OCI-LY1 (cell line): ENCODE data around the gene B9D1.

ENCODE experiments used
- H2AFZ ChIP-seq: fragments of 200-600 bp; sonication (generic), shearing (Covaris generic); 2 replicates; pipeline ENCODE4 v1.6.0; 2014; ENCODE audit warnings: antibody characterized with exemption, mild to moderate bottlenecking, low read length
- H3F3A ChIP-seq: fragments of 200-600 bp; sonication (generic), shearing (Covaris generic); 2 replicates; pipeline ENCODE4 v1.6.0; 2014; ENCODE audit warnings: mild to moderate bottlenecking, antibody characterized with exemption, low read length, moderate library complexity; ENCODE audit not compliant: insufficient read depth
- H3K27ac ChIP-seq: fragments of 200-600 bp; sonication (generic); 2 replicates; pipeline ENCODE4 v1.5.1; 2014; ENCODE audit warnings: low read length, mixed run types, mild to moderate bottlenecking, low read depth; ENCODE audit not compliant: poor library complexity, severe bottlenecking
- H3K27me3 ChIP-seq: fragments of 200-600 bp; sonication (generic); 2 replicates; pipeline ENCODE4 v1.6.0; 2014; ENCODE audit warnings: antibody characterized with exemption, mild to moderate bottlenecking, low read length, moderate library complexity; ENCODE audit not compliant: insufficient read depth
- H3K36me3 ChIP-seq: fragments of 200-600 bp; sonication (generic); 2 replicates; pipeline ENCODE4 v1.6.1; 2014; ENCODE audit warnings: mild to moderate bottlenecking, antibody characterized with exemption, low read length, moderate library complexity, mixed read lengths; ENCODE audit not compliant: insufficient read depth
- H3K4me1 ChIP-seq: fragments of 200-600 bp; sonication (generic); 2 replicates; pipeline ENCODE4 v1.5.1; 2014; ENCODE audit warnings: mild to moderate bottlenecking, low read length, moderate library complexity; ENCODE audit not compliant: insufficient read depth, severe bottlenecking
- H3K4me2 ChIP-seq: fragments of 200-600 bp; sonication (generic), shearing (Covaris generic); 2 replicates; pipeline ENCODE4 v1.6.1; 2014; ENCODE audit warnings: low read length
- H3K4me3 ChIP-seq: fragments of 200-600 bp; sonication (generic); 2 replicates; pipeline ENCODE4 v1.5.1; 2014; ENCODE audit warnings: low read length, low read depth, mild to moderate bottlenecking, mixed read lengths; ENCODE audit not compliant: poor library complexity, severe bottlenecking
- H3K79me2 ChIP-seq: fragments of 200-600 bp; shearing (Covaris generic); 2 replicates; pipeline ENCODE4 v1.6.1; 2016; ENCODE audit warnings: mixed run types, low read length, mixed read lengths; ENCODE audit not compliant: insufficient read depth
- H3K9ac ChIP-seq: fragments of 200-600 bp; sonication (generic), shearing (Covaris generic); 2 replicates; pipeline ENCODE4 v1.6.1; 2014; ENCODE audit warnings: mild to moderate bottlenecking, low read length, mixed read lengths
- H3K9me2 ChIP-seq: fragments of 200-600 bp; sonication (generic), shearing (Covaris generic); 2 replicates; pipeline ENCODE4 v1.6.1; 2014; ENCODE audit warnings: low read depth, mild to moderate bottlenecking, low read length, mixed read lengths
- H3K9me3 ChIP-seq: fragments of 200-600 bp; shearing (Covaris generic); 2 replicates; pipeline ENCODE4 v1.6.1; 2014; ENCODE audit warnings: low read length, mixed read lengths
- H4K20me1 ChIP-seq: fragments of 200-600 bp; sonication (generic), shearing (Covaris generic); 2 replicates; pipeline ENCODE4 v1.6.0; 2016; ENCODE audit warnings: mild to moderate bottlenecking, low read length; ENCODE audit not compliant: insufficient read depth
- EZH2 ChIP-seq: fragments of 200-600 bp; sonication (generic), shearing (Covaris generic); IDR thresholded peaks from 2 replicates; pipeline ENCODE4 v1.8.0; 2017; ENCODE audit warnings: borderline replicate concordance, mixed run types, mild to moderate bottlenecking, antibody characterized with exemption, low read length, moderate library complexity, mixed read lengths
- TF ChIP-seq, protein P1 (sequence below): fragments of 200-600 bp; sonication (generic), shearing (Covaris generic); IDR thresholded peaks from 2 replicates; pipeline ENCODE4 v1.5.1; 2017; ENCODE audit warnings: mild to moderate bottlenecking, antibody characterized with exemption, low read length, moderate library complexity, mixed read lengths

B9D1 gene

GRCh38 chr17:19332371-19333131 is 30.0 kb downstream of the B9D1 start:
- Histone ChIP-seq H3F3A (no peaks in the 10 kb centered on the region), H3K4me3 (no peak overlapping the region), H3K27me3 (no peaks in the 10 kb centered on the region), H2AFZ (no peak overlapping the region), H3K27ac (no peak overlapping the region), H3K9me2 (no peaks in the 10 kb centered on the region), H4K20me1 (no peaks in the 10 kb centered on the region), H3K79me2 (no peaks in the 10 kb centered on the region), H3K4me2 (no peak overlapping the region), H3K9ac (no peak overlapping the region), H3K4me1 (no peaks in the 10 kb centered on the region), H3K9me3 (no peaks in the 10 kb centered on the region), H3K36me3 (no peaks in the 10 kb centered on the region)
- no peak for TF ChIP-seq EZH2
- TF ChIP-seq, protein P1, sequence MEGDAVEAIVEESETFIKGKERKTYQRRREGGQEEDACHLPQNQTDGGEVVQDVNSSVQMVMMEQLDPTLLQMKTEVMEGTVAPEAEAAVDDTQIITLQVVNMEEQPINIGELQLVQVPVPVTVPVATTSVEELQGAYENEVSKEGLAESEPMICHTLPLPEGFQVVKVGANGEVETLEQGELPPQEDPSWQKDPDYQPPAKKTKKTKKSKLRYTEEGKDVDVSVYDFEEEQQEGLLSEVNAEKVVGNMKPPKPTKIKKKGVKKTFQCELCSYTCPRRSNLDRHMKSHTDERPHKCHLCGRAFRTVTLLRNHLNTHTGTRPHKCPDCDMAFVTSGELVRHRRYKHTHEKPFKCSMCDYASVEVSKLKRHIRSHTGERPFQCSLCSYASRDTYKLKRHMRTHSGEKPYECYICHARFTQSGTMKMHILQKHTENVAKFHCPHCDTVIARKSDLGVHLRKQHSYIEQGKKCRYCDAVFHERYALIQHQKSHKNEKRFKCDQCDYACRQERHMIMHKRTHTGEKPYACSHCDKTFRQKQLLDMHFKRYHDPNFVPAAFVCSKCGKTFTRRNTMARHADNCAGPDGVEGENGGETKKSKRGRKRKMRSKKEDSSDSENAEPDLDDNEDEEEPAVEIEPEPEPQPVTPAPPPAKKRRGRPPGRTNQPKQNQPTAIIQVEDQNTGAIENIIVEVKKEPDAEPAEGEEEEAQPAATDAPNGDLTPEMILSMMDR, result no peak

GRCh38 chr17:19331543-19332245 is 30.8 kb downstream of the B9D1 start:
- no peaks in the 10 kb centered on the region for H3K4me1 ChIP-seq
- H3K36me3 ChIP-seq, result no peaks in the 10 kb centered on the region
- no peaks in the 10 kb centered on the region for H3K9me2 ChIP-seq
- no peaks in the 10 kb centered on the region for H3K79me2 ChIP-seq
- no peaks in the 10 kb centered on the region for H3F3A ChIP-seq
- H3K4me2 ChIP-seq, result no peak overlapping the region
- H3K9me3 ChIP-seq, result no peaks in the 10 kb centered on the region
- no peaks in the 10 kb centered on the region for H4K20me1 ChIP-seq
- TF ChIP-seq, protein P1, result no peak
- H3K27ac ChIP-seq, result no peak overlapping the region
- H2AFZ ChIP-seq, result no peak overlapping the region
- H3K9ac ChIP-seq, result no peak overlapping the region
- H3K4me3 ChIP-seq, result no peak overlapping the region
- H3K27me3 ChIP-seq, result no peaks in the 10 kb centered on the region; the same call in 1 of the 2 replicates

DNA sequence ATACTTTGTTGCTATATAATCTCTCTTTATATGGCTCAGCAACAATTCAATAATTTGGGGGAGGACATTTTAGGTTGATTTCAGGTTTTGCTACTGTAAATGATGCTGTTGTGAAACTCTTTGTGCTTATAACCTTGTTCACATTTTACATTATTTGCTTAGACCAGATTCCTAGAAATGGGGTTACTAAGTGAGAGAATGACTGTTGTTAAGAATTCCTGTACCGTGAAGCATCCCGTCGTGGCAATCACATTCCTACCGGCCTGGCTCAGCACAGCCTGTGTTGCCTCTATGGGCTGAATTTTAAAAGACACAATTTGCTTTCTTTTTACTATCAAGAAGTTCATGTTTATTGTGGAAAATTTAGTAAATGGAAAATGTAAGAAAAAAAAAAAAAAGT is 31.4 kb downstream of the B9D1 start:
- Histone ChIP-seq H3K4me2 (no peak overlapping the region), H3K36me3 (no peaks in the 10 kb centered on the region), H3K27me3 (peaks cover under 1% of the 10 kb centered on the region; the same call in 1 of the 2 replicates), H4K20me1 (no peaks in the 10 kb centered on the region), H2AFZ (no peak overlapping the region), H3F3A (no peaks in the 10 kb centered on the region), H3K9me2 (no peaks in the 10 kb centered on the region), H3K79me2 (no peaks in the 10 kb centered on the region), H3K4me3 (no peak overlapping the region), H3K9me3 (no peaks in the 10 kb centered on the region), H3K9ac (no peak overlapping the region), H3K4me1 (no peaks in the 10 kb centered on the region), H3K27ac (no peak overlapping the region)
- TF ChIP-seq EZH2, result no peak
- TF ChIP-seq, protein P1, result no peak
